K562 (cell line): Measurements from ENCODE around the gene LDOC1. TPM values are rescaled to one million over a fixed set of nuclear protein-coding genes. Genes with fewer than 3 reads are reported as not detected.

Source experiments
- ATAC-seq: fragments of 200-7000 bp; cut with Tn5 transposase; 3 replicates; pipeline ENCODE4 v1.9.1; 2020; ENCODE audit warnings: moderate library complexity
- BruUV-seq: library from RNA; stranded (reverse); fragments of 400-500 nt; replicated peaks from 2 replicates; lab custom pipeline; 2021; lab: Mats Ljungman, UMichigan
- CTCF ChIA-PET: fragments of 300-600 bp; formaldehyde crosslinking; extraction: SDS; loops from one replicate; lab custom pipeline; 2021; ENCODE audit warnings: low intra/inter-chr PET ratio; lab: Yijun Ruan, JAX
- POLR2A ChIA-PET: fragments of 300-600, 350-650 bp; sonication (Branson Sonifier 250); formaldehyde crosslinking; extraction: SDS; loops from one replicate; lab custom pipeline; 2021; ENCODE audit warnings: antibody characterized with exemption, inconsistent platforms; lab: Yijun Ruan, JAX
- DNase-seq, 4 experiments: peaks; one replicate each; pipeline versions ENCODE4 v3.0.0 to v3.0.0-alpha.2; 2011 to 2018; ENCODE audit warnings: low spot score in 3 of 4, mixed read lengths in 3 of 4; ENCODE audit errors: extremely low read depth in 1 of 4
- FAIRE-seq: peaks from 2 replicates; lab custom pipeline; 2011; peaks lifted over from hg19 to GRCh38; lab: Jason Lieb, UNC
- H2AFZ ChIP-seq: 2 replicates; pipeline ENCODE4 v1.6.0; 2011; ENCODE audit warnings: low read depth, low read length, control low read depth, inconsistent platforms
- H3K27ac ChIP-seq: fragments of 200-600 bp; 3 replicates; pipeline ENCODE4 v1.8.0; 2011; ENCODE audit warnings: low read depth, mild to moderate bottlenecking, control low read depth, inconsistent platforms, low read length, moderate library complexity, mixed read lengths; ENCODE audit errors: extremely low read depth
- H3K27me3 ChIP-seq, 2 experiments: fragments of 300-600 bp in 1 of 2; 2 replicates in 1 of 2; 3 replicates in 1 of 2; pipeline versions ENCODE4 v1.6.0 to v1.8.0; 2011; ENCODE audit warnings: inconsistent platforms in 2 of 2, low read length in 2 of 2, mild to moderate bottlenecking in 1 of 2, mixed read lengths in 1 of 2, moderate library complexity in 1 of 2; ENCODE audit not compliant: control insufficient read depth in 2 of 2, insufficient read depth in 2 of 2
- H3K36me3 ChIP-seq: fragments of 300-600 bp; 3 replicates; pipeline ENCODE4 v1.8.0; 2011; ENCODE audit warnings: mild to moderate bottlenecking, low read length, inconsistent platforms; ENCODE audit not compliant: control insufficient read depth, insufficient read depth
- H3K4me1 ChIP-seq, 2 experiments: fragments of 200-600 bp in 1 of 2; replicated peaks in 1 of 2; 2 replicates in 1 of 2; 3 replicates in 1 of 2; pipeline versions ENCODE4 v1.5.1 to v1.8.0; 2011; ENCODE audit warnings: inconsistent platforms in 2 of 2, low read length in 2 of 2, mild to moderate bottlenecking in 1 of 2, mixed read lengths in 1 of 2, moderate library complexity in 1 of 2; ENCODE audit not compliant: control insufficient read depth in 2 of 2, insufficient read depth in 2 of 2
- H3K4me2 ChIP-seq: 2 replicates; pipeline ENCODE4 v1.6.1; 2011; ENCODE audit warnings: low read length, control low read depth, inconsistent platforms, mixed read lengths; ENCODE audit not compliant: insufficient read depth
- H3K4me3 ChIP-seq: fragments of 200-600 bp; sonication (generic), shearing (Covaris generic); 2 replicates; pipeline ENCODE4 v1.5.1; 2016; ENCODE audit warnings: control low read depth, inconsistent platforms
- H3K79me2 ChIP-seq: fragments of 200-600 bp; 3 replicates; pipeline ENCODE4 v1.8.0; 2011; ENCODE audit warnings: low read length, inconsistent platforms; ENCODE audit not compliant: control insufficient read depth, insufficient read depth
- H3K9ac ChIP-seq, 2 experiments: 2 replicates each; pipeline versions ENCODE4 v1.6.0 to v1.6.1; 2011; ENCODE audit warnings: low read depth in 2 of 2, low read length in 2 of 2, control low read depth in 1 of 2, inconsistent platforms in 1 of 2, mild to moderate bottlenecking in 1 of 2, mixed read lengths in 1 of 2; ENCODE audit not compliant: insufficient read depth in 1 of 2
- H3K9me1 ChIP-seq: one replicate; pipeline ENCODE4 v1.6.0; 2011; ENCODE audit warnings: inconsistent platforms, mild to moderate bottlenecking, low read length, moderate library complexity; ENCODE audit not compliant: control insufficient read depth, insufficient read depth
- H3K9me3 ChIP-seq: replicated peaks from 2 replicates; pipeline ENCODE4 v1.5.1; 2011; ENCODE audit warnings: low read depth, low read length, inconsistent platforms; ENCODE audit not compliant: control insufficient read depth, insufficient read depth
- H4K20me1 ChIP-seq: replicated peaks from 2 replicates; pipeline ENCODE4 v1.6.1; 2011; ENCODE audit warnings: low read length, inconsistent platforms, mixed read lengths; ENCODE audit not compliant: control insufficient read depth, insufficient read depth
- ARID3B ChIP-seq: fragments of 250-450 bp; sonication (Bioruptor Pico); IDR thresholded peaks from 2 replicates; pipeline ENCODE4 v1.4.0; 2020; ENCODE audit warnings: borderline replicate concordance
- BRD9 ChIP-seq: fragments of 450-650 bp; IDR thresholded peaks from 2 replicates; pipeline ENCODE4 v1.6.1; 2018; ENCODE audit warnings: low read depth; ENCODE audit not compliant: partially characterized antibody
- CBX1 ChIP-seq: sonication (generic); IDR thresholded peaks from 2 replicates; pipeline ENCODE4 v1.6.1; 2016; ENCODE audit warnings: antibody characterized with exemption, low read depth, mild to moderate bottlenecking
- CBX3 ChIP-seq, 2 experiments: IDR thresholded peaks; 1 replicate in 1 of 2; 2 replicates in 1 of 2; pipeline ENCODE4 v1.6.1; 2012; ENCODE audit warnings: inconsistent platforms in 2 of 2, low read length in 2 of 2, borderline replicate concordance in 1 of 2, control low read depth in 1 of 2
- HDAC8 ChIP-seq: fragments of 450-650 bp; IDR thresholded peaks from 2 replicates; pipeline ENCODE4 v1.6.1; 2016; ENCODE audit warnings: mild to moderate bottlenecking, missing genetic modification characterization, moderate library complexity, missing compliant biosample characterization
- IRF9 ChIP-seq: fragments of 450-650 bp; IDR thresholded peaks from 2 replicates; pipeline ENCODE4 v1.6.1; 2016; ENCODE audit warnings: missing biosample characterization, missing genetic modification characterization
- KAT7 ChIP-seq: sonication (generic); formaldehyde crosslinking; IDR thresholded peaks from 2 replicates; pipeline ENCODE4 v1.8.0; 2022; ENCODE audit warnings: missing genetic modification reagents, mild to moderate bottlenecking, borderline replicate concordance
- MCM2 ChIP-seq: fragments of 450-650 bp; IDR thresholded peaks from 2 replicates; pipeline ENCODE4 v1.6.1; 2017; ENCODE audit warnings: low read depth, mild to moderate bottlenecking
- TFAM ChIP-seq: fragments of 250-450 bp; sonication (Bioruptor Pico); conservative IDR thresholded peaks from 2 replicates; pipeline ENCODE4 v1.5.0; 2021; ENCODE audit warnings: mild to moderate bottlenecking, moderate library complexity
- ZBTB8A ChIP-seq: fragments of 450-650 bp; IDR thresholded peaks from 2 replicates; pipeline ENCODE4 v1.6.1; 2018; ENCODE audit warnings: mild to moderate bottlenecking, moderate library complexity; ENCODE audit not compliant: partially characterized antibody
- ZHX1 ChIP-seq: fragments of 150-350 bp; conservative IDR thresholded peaks from 2 replicates; pipeline ENCODE4 v1.6.1; 2014; ENCODE audit warnings: low read length
- ZNF311 ChIP-seq: fragments of 250-450 bp; sonication (Bioruptor Pico); IDR thresholded peaks from 2 replicates; pipeline ENCODE4 v1.4.0; 2020; ENCODE audit warnings: mild to moderate bottlenecking, moderate library complexity
- ZNF436 ChIP-seq: fragments of 250-450, 450-650 bp; sonication (Bioruptor Pico); formaldehyde crosslinking; IDR thresholded peaks from 2 replicates; pipeline ENCODE4 v1.7.0; 2020; ENCODE audit warnings: mild to moderate bottlenecking
- ZNF584 ChIP-seq: fragments of 200-800 bp; sonication (Bioruptor generic); IDR thresholded peaks from 2 replicates; pipeline ENCODE4 v1.6.1; 2016; ENCODE audit warnings: low read depth, mild to moderate bottlenecking, missing genetic modification characterization, missing compliant biosample characterization
- ZNF717 ChIP-seq: fragments of 250-450 bp; sonication (Bioruptor Pico); IDR thresholded peaks from 2 replicates; pipeline ENCODE4 v1.5.0; 2021
- WGBS: fragments of 100-300 bp; shearing (Covaris generic); methylation state at CpG from one replicate; pipeline ENCODE4 v1.1.6; 2016; ENCODE audit warnings: low coverage, mixed read lengths; ENCODE audit not compliant: insufficient coverage; ENCODE audit errors: missing lambda C conversion rate; 5-methylcytosine and 5-hydroxymethylcytosine counted together
- in situ Hi-C: fragments of 300-500 bp; cut with MboI; formaldehyde crosslinking; loops from 4 replicates; pipeline ENCODE4 v1.15.0; 2018; ENCODE audit warnings: inconsistent platforms, mixed read lengths
- intact Hi-C: fragments of 100-400 bp; cut with micrococcal nuclease; formaldehyde crosslinking; loops from 2 replicates; pipeline ENCODE4 v1.14.2; 2022
- polyA plus RNA-seq, 8 experiments: library from polyadenylated mRNA; depleted of rRNA in 4 of 8; stranded (reverse) in 5 of 8; unstranded in 3 of 8; fragments of >200 nt; fragmentation: Nextera tagmentation in 2 of 8; fragmentation: Illumina TruSeq in 1 of 8; extraction: Ambion mirVana in 2 of 8; extraction: Trizol in 1 of 8; gene quantifications; 2 replicates each; pipeline versions ENCODE4 v1.2.1 to v1.2.3, GENCODE V29; 2011 to 2014; ENCODE audit warnings: inconsistent platforms in 1 of 8, missing spikeins in 1 of 8
- total RNA-seq, 7 experiments: library from RNA; depleted of rRNA in 6 of 7; stranded (reverse); fragments of >200 nt in 6 of 7; fragmentation: Illumina TruSeq in 2 of 7; extraction: Trizol in 2 of 7; gene quantifications; 2 replicates each; pipeline versions ENCODE4 v1.2.1 to v1.2.3, GENCODE V29; 2011 to 2021; ENCODE audit warnings: low replicate concordance in 1 of 7

LDOC1 gene
- total and polyA plus RNA-seq, 9 of the 15 experiments (the other 6 are each of a cell fraction or from before 2014, with no cell fraction given): 0.65 to 3.4 (median 0.95) TPM; not detected in 2

GRCh38 chrX:141183000-141183399, 6.1 kb upstream of the LDOC1 start (continued):
- TF ChIP-seq ZNF584 (CRISPR knock-in tag) (no peak), CBX1 (no peak), HDAC8 (no peak), ZNF717 (no peak), CBX3 (IDR thresholded peaks at IDR 0.05; ENCODE audit: borderline replicate concordance in 1 of 2, low read length in 2 of 2) (no peak)

GRCh38 chrX:141180851-141181250, 3.9 kb upstream of the LDOC1 start:
- ATAC-seq (no peak), FAIRE-seq (no peak)
- Histone ChIP-seq H3K4me2 (no peak overlapping the region), H2AFZ (no peak overlapping the region), H3K27ac (no peak overlapping the region), H3K4me1 (no peaks in the 10 kb centered on the region), H3K4me3 (no peak overlapping the region), H3K9me1 (no peaks in the 10 kb centered on the region), H3K9ac (no peak overlapping the region), H3K9me3 (no peaks in the 10 kb centered on the region)
- CTCF ChIA-PET: no interaction called here
- in situ Hi-C loops: no loop called here
- intact Hi-C loops: no loop called here
- no TSS peak for BruUV-seq
- POLR2A ChIA-PET: no interaction called here
- TF ChIP-seq BRD9: no peak
- no peak for TF ChIP-seq ZBTB8A
- no peak for TF ChIP-seq ARID3B
- TF ChIP-seq MCM2: no peak
- TF ChIP-seq IRF9: no peak
- TF ChIP-seq ZHX1: no peak
- TF ChIP-seq ZNF311: no peak
- TF ChIP-seq TFAM (CRISPR knock-in tag): no peak
- no peak for TF ChIP-seq ZNF584 (CRISPR knock-in tag)
- no peak for TF ChIP-seq ZNF436
- TF ChIP-seq KAT7 (CRISPR knock-in tag): no peak
- TF ChIP-seq, all 486 proteins: peak for 0
- WGBS: 2% methylated on average over 7 of the region's 7 CpGs
- no peaks in the 10 kb centered on the region for H3K27me3 ChIP-seq
- no peak for DNase-seq
- H4K20me1 ChIP-seq: no peaks in the 10 kb centered on the region
- H3K79me2 ChIP-seq: no peaks in the 10 kb centered on the region
- H3K36me3 ChIP-seq: no peaks in the 10 kb centered on the region
